ENCODE results near the gene ATP1A2. TPM values are rescaled to one million over a fixed set of nuclear protein-coding genes. Genes with fewer than 3 reads are reported as not detected.

Gene ATP1A2
- total and polyA plus RNA-seq, 10 of the 15 experiments (the other 5 are each of a cell fraction or from before 2014, with no cell fraction given) = 0.15 TPM; not detected in 9

DNA sequence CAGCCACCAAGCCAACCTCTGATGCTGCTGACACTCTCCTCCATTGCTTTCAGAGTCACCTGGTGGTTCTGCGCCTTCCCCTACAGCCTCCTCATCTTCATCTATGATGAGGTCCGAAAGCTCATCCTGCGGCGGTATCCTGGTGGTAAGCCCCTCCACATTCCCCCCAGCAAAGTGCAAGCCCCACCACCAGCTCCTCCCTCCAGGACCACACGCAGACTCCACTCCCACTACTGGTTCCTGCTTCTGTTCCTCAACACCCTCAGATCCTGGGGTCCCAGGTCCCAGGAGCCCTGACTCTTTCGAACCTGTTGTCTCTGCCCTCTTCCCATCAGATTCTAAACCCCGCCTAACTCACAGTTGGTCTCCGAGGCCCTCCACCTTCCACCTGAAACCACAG, 24.3 kb downstream of the ATP1A2 start:
- H3K27me3 ChIP-seq (replicated peaks in 1 of 2; ENCODE audit: control insufficient read depth in 2 of 2, insufficient read depth in 2 of 2, low read length in 1 of 2) = peaks cover 0 to 1% of the 10 kb centered on the region in 2 experiments; a peak in 2 of 4 replicates
- 58% methylated on average over 8 of the region's 8 CpGs for WGBS (ENCODE audit: insufficient coverage, insufficient replicate concordance, low lambda C conversion rate, missing lambda C conversion rate)
- intact Hi-C loops (cut with micrococcal nuclease; ENCODE audit: unreplicated experiment) (no loop called here), in situ Hi-C loops (cut with MboI) (no loop called here)
- RAD21 ChIA-PET (ENCODE audit: unreplicated experiment) = no interaction called here
- SMC1A ChIA-PET (ENCODE audit: uncharacterized antibody, unreplicated experiment) = no interaction called here
- TF ChIP-seq, protein P1, sequence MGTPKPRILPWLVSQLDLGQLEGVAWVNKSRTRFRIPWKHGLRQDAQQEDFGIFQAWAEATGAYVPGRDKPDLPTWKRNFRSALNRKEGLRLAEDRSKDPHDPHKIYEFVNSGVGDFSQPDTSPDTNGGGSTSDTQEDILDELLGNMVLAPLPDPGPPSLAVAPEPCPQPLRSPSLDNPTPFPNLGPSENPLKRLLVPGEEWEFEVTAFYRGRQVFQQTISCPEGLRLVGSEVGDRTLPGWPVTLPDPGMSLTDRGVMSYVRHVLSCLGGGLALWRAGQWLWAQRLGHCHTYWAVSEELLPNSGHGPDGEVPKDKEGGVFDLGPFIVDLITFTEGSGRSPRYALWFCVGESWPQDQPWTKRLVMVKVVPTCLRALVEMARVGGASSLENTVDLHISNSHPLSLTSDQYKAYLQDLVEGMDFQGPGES (IDR thresholded peaks at IDR 0.05) = no peak
- TF ChIP-seq SREBF1 (IDR thresholded peaks at IDR 0.05; ENCODE audit: low read length) = no peak
- TF ChIP-seq YY1 (IDR thresholded peaks at IDR 0.05; ENCODE audit: low read depth, low read length) = no peak
- POLR2A ChIA-PET = no interaction called here
- H4K20me1 ChIP-seq (ENCODE audit: control insufficient read depth, insufficient read depth) = no peaks in the 10 kb centered on the region
- H3K4me1 ChIP-seq (ENCODE audit: control insufficient read depth, insufficient read depth, low read length) = no peaks in the 10 kb centered on the region
- no peak overlapping the region for H3K9ac ChIP-seq (ENCODE audit: control insufficient read depth, insufficient read depth, low read length)
- no TSS peak for BruUV-seq (replicated peaks)
- no peak for DNase-seq (ENCODE audit: low read depth, low spot score)
- H3K79me2 ChIP-seq (ENCODE audit: control insufficient read depth, insufficient read depth, low read length) = no peaks in the 10 kb centered on the region
- H3K27ac ChIP-seq (ENCODE audit: control insufficient read depth, insufficient read depth) = no peak overlapping the region
- CTCF ChIA-PET = no interaction called here
- H3K4me2 ChIP-seq (ENCODE audit: control insufficient read depth, insufficient read depth) = no peak overlapping the region
- no peaks in the 10 kb centered on the region for H3K9me3 ChIP-seq (replicated peaks; ENCODE audit: control insufficient read depth, insufficient read depth, low read length)
- FAIRE-seq = no peak
- no peak for ATAC-seq
- H3K4me3 ChIP-seq = no peak overlapping the region
- no peak overlapping the region for H2AFZ ChIP-seq (ENCODE audit: control insufficient read depth, low read depth, low read length)
- H3K36me3 ChIP-seq (ENCODE audit: control insufficient read depth in 2 of 2, insufficient read depth in 2 of 2, low read length in 1 of 2) = no peaks in the 10 kb centered on the region

DNA sequence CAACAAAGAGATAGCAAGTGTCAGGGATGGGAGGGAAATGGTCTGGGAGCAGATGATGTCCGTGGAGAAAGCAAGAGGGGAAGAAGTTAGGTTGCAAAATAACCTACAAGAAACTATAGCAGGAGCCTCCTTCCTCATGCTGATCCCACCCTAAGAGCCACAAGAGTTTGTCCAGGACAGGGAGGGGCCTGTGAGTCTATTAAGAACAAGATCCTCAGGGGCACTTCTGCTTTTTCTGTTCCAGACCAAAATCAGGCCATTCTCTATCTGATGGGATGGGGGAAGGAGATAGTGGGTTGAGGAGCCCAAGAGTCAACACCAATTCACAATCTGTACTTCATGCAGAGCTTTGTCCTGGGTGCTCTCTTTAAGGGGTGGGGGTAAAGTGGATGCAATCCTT, 28.1 kb downstream of the ATP1A2 start:
- WGBS (ENCODE audit: insufficient coverage, insufficient replicate concordance, low lambda C conversion rate, missing lambda C conversion rate) = 0% methylated on average over 1 of the region's 1 CpG
- Histone ChIP-seq H3K79me2 (ENCODE audit: control insufficient read depth, insufficient read depth, low read length) (no peaks in the 10 kb centered on the region), H2AFZ (ENCODE audit: control insufficient read depth, low read depth, low read length) (no peak overlapping the region), H3K4me3 (no peak overlapping the region), H3K9ac (ENCODE audit: control insufficient read depth, insufficient read depth, low read length) (no peak overlapping the region), H3K4me1 (ENCODE audit: control insufficient read depth, insufficient read depth, low read length) (no peaks in the 10 kb centered on the region), H3K27ac (ENCODE audit: control insufficient read depth, insufficient read depth) (no peak overlapping the region), H4K20me1 (ENCODE audit: control insufficient read depth, insufficient read depth) (no peaks in the 10 kb centered on the region), H3K36me3 (ENCODE audit: control insufficient read depth in 2 of 2, insufficient read depth in 2 of 2, low read length in 1 of 2) (no peaks in the 10 kb centered on the region), H3K4me2 (ENCODE audit: control insufficient read depth, insufficient read depth) (no peak overlapping the region), H3K9me3 (replicated peaks; ENCODE audit: control insufficient read depth, insufficient read depth, low read length) (no peaks in the 10 kb centered on the region), H3K27me3 (replicated peaks in 1 of 2; ENCODE audit: control insufficient read depth in 2 of 2, insufficient read depth in 2 of 2, low read length in 1 of 2) (no peaks in the 10 kb centered on the region; a peak in 2 of 4 replicates)
- FAIRE-seq = no peak
- DNase-seq (ENCODE audit: low read depth, low spot score) = no peak
- ChIA-PET SMC1A (ENCODE audit: uncharacterized antibody, unreplicated experiment) (no interaction called here), CTCF (no interaction called here), RAD21 (ENCODE audit: unreplicated experiment) (no interaction called here), POLR2A (no interaction called here)
- intact Hi-C loops (cut with micrococcal nuclease; ENCODE audit: unreplicated experiment) (no loop called here), in situ Hi-C loops (cut with MboI) (no loop called here)
- TF ChIP-seq GATAD2B (conservative IDR thresholded peaks at IDR 0.05; ENCODE audit: low read depth) (no peak), SPI1 (IDR thresholded peaks at IDR 0.05; ENCODE audit: borderline replicate concordance, insufficient read depth, low read depth, low read length) (peak; percentile 80)
- 0 out of 3 replicates have a peak, but pooled peaks have one; percentile 26 for ATAC-seq
- no TSS peak for BruUV-seq (replicated peaks)
